Endothelial cell of coronary artery (primary cell): ENCODE results near the gene NQO2. TPM values are rescaled to one million over a fixed set of nuclear protein-coding genes. Genes with fewer than 3 reads are reported as not detected.

ENCODE experiments used
- total RNA-seq: library from RNA; depleted of rRNA; stranded (reverse); fragments of >200 nt; gene quantifications from 2 replicates; pipeline ENCODE4 v1.2.3, GENCODE V29; 2014

NQO2 gene, protein sequence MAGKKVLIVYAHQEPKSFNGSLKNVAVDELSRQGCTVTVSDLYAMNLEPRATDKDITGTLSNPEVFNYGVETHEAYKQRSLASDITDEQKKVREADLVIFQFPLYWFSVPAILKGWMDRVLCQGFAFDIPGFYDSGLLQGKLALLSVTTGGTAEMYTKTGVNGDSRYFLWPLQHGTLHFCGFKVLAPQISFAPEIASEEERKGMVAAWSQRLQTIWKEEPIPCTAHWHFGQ
- total RNA-seq, result 11.7 and 13.9 TPM in 2 replicates

GRCh38 chr6:2999618-3000557 lies at the start of gene NQO2:
NQO2 (plus strand) TSS chr6:2999894; CDS start chr6:3006553, 6,659 bp downstream.

GRCh38 chr6:2971420-2972218 lies 28.1 kb upstream of the NQO2 start, which contains the start of gene SERPINB6:
SERPINB6 (minus strand) TSS chr6:2971567; CDS start chr6:2959332, 12,235 bp downstream.

DNA sequence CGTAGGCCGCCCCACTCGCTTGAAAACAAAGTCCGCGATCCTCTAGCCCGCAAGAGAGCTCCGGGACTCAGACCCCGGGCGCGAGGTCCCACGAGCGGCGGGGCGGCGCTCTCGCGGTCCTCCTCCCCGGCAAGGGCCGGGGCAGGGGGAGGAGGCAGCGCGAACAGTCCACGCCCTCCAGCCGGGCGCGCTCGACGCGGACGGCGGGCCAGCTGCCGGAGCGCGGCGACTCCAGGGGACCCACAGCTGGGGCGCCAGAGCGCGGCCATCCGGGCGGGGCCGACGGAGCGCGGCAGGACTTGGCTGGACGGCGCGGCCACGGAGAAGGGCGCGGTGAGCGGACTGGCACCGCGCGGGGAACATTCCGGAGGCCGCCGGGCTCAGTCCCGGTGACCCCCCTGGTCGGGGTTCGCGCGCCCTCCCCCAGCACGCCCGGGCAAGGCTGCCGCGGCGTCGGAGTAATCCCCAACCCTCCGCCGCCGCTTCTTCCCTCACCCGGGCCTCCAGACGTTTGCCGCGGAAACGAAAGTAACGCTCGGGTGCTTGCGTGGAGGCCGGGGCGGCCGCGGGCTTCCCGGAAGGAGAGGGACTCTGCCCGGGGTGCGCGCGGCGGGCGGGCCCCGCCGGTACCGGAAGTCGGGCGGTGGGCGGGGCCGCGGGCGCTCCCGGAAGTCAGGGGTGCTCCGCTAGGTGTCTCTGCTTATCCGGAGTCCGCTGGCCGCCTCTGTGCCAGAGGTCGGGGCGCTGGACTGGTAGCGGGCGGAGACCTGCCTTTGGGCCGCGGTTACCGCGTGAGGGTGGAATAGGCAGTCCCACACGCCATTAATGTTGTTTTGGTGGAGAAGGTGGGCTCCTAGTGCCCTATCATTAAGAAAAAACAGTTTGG lies 68.9 kb downstream of the NQO2 start, which contains the start of gene RIPK1:
RIPK1 (plus strand) TSS at position 166 of the 886 bp plus-strand sequence. CDS start 8,330 bp downstream, outside the sequence.

Other genes with a start within 250 kb of the NQO2 start
- gene MYLK4, start 249.0 kb upstream of the NQO2 start, total RNA-seq, result 0.36 and 0.38 TPM in 2 replicates
- gene WRNIP1, start 234.5 kb upstream of the NQO2 start, total RNA-seq, result 50.1 and 51.6 TPM in 2 replicates
- 18.0 and 20.2 TPM in 2 replicates for gene SERPINB1, start 158.0 kb upstream of the NQO2 start, total RNA-seq
- 34.9 and 40.2 TPM in 2 replicates for gene SERPINB9, start 96.6 kb upstream of the NQO2 start, total RNA-seq
- 110 and 128 TPM in 2 replicates for gene SERPINB6, start 28.3 kb upstream of the NQO2 start, total RNA-seq
- 18.6 and 21.7 TPM in 2 replicates for gene RIPK1, start 68.6 kb downstream of the NQO2 start, total RNA-seq
- 7.6 and 9.4 TPM in 2 replicates for gene BPHL, start 118.8 kb downstream of the NQO2 start, total RNA-seq
- gene TUBB2A, start 157.7 kb downstream of the NQO2 start, total RNA-seq, result 64.7 and 102 TPM in 2 replicates
- gene TUBB2B, start 227.8 kb downstream of the NQO2 start, total RNA-seq, result 0.63 and 2.9 TPM in 2 replicates